ENCODE measurements around the gene CGN. TPM values are rescaled to one million over a fixed set of nuclear protein-coding genes. Genes with fewer than 3 reads are reported as not detected.

Gene CGN, protein sequence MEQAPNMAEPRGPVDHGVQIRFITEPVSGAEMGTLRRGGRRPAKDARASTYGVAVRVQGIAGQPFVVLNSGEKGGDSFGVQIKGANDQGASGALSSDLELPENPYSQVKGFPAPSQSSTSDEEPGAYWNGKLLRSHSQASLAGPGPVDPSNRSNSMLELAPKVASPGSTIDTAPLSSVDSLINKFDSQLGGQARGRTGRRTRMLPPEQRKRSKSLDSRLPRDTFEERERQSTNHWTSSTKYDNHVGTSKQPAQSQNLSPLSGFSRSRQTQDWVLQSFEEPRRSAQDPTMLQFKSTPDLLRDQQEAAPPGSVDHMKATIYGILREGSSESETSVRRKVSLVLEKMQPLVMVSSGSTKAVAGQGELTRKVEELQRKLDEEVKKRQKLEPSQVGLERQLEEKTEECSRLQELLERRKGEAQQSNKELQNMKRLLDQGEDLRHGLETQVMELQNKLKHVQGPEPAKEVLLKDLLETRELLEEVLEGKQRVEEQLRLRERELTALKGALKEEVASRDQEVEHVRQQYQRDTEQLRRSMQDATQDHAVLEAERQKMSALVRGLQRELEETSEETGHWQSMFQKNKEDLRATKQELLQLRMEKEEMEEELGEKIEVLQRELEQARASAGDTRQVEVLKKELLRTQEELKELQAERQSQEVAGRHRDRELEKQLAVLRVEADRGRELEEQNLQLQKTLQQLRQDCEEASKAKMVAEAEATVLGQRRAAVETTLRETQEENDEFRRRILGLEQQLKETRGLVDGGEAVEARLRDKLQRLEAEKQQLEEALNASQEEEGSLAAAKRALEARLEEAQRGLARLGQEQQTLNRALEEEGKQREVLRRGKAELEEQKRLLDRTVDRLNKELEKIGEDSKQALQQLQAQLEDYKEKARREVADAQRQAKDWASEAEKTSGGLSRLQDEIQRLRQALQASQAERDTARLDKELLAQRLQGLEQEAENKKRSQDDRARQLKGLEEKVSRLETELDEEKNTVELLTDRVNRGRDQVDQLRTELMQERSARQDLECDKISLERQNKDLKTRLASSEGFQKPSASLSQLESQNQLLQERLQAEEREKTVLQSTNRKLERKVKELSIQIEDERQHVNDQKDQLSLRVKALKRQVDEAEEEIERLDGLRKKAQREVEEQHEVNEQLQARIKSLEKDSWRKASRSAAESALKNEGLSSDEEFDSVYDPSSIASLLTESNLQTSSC
- total RNA-seq: 1 to 10 TPM in 1 of 3 donors, under 1 TPM in 2; 0.68 to 1.0 (median 0.94) TPM

DNA sequence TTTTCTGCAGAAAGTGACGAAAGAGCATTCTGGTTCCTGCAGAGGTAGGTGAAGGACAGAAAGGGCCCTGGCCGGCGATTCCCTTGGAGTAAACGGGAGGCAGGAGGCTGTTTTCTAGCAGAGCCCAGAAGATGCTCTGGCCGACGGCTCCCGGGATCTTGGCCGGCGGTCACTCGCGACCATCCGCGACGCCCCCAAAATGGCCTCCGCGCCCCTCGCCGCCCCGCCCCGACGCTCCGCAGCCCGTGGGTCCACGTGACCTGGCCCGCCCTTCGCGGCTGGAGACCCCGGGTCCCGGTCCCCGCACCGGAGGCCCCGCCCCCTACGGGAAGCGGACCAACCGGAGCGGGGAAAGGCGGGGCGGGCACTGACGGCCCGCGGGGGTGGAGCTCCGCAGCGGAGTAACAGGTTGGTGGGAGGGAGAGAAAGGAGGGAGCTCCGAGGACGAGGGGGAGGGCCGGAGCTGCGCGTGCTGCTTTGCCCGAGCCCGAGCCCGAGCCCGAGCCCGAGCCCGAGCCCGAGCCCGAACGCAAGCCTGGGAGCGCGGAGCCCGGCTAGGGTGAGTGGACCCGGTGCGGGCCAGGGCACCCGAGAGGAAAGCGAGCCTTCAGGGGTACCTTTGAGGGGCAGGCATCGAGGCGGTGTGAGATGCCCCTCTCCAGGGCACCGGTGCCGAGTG is at the start of gene CGN:
Gene CGN, plus strand, starts transcription at position 431 of the 679 bp plus-strand sequence. CDS start 7,133 bp downstream, outside the sequence.
- peaks cover 30% of the 10 kb centered on the region for H3K4me1 Mint-ChIP-seq (ENCODE audit: low read depth)
- H3K27me3 Mint-ChIP-seq (ENCODE audit: low read depth): peaks cover 1% of the 10 kb centered on the region
- no peaks in the 10 kb centered on the region for H3K9me3 Mint-ChIP-seq

DNA sequence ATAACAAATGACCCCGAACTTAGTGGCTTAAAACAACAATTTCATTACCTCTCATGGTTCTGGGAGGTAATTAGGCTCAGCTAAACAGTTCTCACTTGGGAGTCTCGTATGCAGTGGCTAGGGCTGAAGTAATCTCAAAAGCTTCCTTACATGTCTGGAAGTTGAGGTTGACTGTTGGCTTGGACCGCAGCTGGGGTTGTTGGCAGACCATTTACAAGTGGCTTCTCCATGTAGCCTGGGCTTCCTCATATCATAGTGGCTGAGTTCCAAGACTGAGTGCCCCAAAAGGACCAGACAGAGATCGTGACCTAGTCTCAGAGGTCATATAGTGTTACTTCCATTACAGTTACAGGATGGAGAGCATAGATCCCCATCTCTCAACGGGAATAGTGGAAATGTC is 49.5 kb upstream of the CGN start:
- no peaks in the 10 kb centered on the region for H3K36me3 Mint-ChIP-seq (ENCODE audit: insufficient read depth)
- H3K9me3 Mint-ChIP-seq: no peaks in the 10 kb centered on the region
- DNase-seq (no peak), ATAC-seq (no peak)
- no peak overlapping the region for H3K4me3 Mint-ChIP-seq
- H3K27me3 Mint-ChIP-seq (ENCODE audit: low read depth): peaks cover 29% of the 10 kb centered on the region
- peaks cover 20% of the 10 kb centered on the region for H3K4me1 Mint-ChIP-seq (ENCODE audit: low read depth)

More for the DNA sequence above, at the start of gene CGN:
- peak; percentile 82 for DNase-seq
- no peaks in the 10 kb centered on the region for H3K36me3 Mint-ChIP-seq (ENCODE audit: insufficient read depth)
- peak within 1 kb of the TSS; percentile 91 for H3K4me3 Mint-ChIP-seq
- peak; percentile 99 for ATAC-seq

DNA sequence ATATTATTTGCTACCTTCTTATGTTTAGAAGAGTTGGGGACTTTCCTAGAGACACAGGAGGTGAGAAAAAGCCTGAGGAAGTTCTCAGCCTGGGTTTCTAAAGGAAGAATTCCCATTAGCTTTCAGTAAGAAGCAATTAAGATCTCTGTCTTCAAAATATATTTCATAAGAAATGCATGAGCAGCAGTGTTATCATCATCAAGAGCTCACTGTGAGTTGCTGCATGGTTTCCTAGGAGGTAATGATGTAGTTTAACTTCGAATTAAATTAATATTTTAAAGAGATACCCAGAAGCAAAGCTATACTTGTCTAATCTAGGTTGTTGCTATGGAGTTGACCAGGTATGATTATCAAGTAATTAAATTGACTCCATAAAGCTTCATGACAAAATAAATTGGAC is 46.2 kb upstream of the CGN start:
- Mint-ChIP-seq H3K9me3 (no peaks in the 10 kb centered on the region), H3K27me3 (ENCODE audit: low read depth) (peaks cover 35% of the 10 kb centered on the region), H3K4me3 (no peak overlapping the region), H3K4me1 (ENCODE audit: low read depth) (peaks cover 1% of the 10 kb centered on the region), H3K36me3 (ENCODE audit: insufficient read depth) (no peaks in the 10 kb centered on the region)
- DNase-seq (no peak), ATAC-seq (no peak)

DNA sequence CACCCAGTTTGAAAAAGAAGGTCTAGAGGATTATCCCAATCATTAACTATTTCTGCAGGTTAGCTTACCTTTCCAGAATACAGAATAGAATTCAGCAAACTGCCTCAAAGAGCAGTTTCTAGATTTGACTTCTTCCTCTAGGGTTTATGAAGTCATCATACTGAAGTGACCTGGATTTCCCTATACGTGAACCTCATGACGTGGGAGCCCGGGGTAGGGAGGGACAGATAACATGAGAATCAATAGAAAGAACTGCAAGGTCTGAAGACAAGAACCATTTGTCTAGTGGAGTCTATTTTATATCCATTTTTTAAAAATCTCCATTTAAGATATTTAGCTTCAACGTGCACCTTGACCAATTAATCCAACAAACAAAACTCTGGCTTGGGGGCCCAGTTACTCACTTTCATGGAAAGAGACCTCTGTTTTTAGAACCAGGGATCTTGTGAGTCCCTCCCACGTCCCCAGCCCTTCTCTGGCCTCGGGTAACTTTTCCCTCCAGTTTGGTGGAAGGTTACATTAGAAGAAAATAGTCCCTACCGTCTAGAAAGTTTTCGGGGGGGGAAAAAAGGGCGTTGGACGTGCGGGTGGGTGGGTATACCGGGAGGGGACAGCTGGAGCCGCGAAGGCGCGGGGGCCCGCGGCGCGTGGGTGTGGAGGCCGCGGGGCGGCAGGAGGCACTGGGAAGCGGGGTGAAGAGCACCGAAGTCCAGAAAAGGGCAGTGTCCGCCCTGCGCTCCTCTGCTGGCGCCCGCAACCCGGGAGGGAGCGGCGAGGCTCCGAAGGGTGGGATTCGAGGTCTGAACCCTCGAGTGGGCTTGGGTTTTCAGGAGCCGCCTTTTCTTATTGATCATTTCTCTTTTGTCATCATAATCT is 38.1 kb upstream of the CGN start:
- DNase-seq: peak; percentile 14
- Mint-ChIP-seq H3K36me3 (ENCODE audit: insufficient read depth) (no peaks in the 10 kb centered on the region), H3K9me3 (no peaks in the 10 kb centered on the region), H3K4me3 (peak overlapping the region; percentile 72), H3K4me1 (ENCODE audit: low read depth) (peaks cover 13% of the 10 kb centered on the region), H3K27me3 (ENCODE audit: low read depth) (no peaks in the 10 kb centered on the region)
- peak in 1 of 2 donors; percentile 33 for ATAC-seq

DNA sequence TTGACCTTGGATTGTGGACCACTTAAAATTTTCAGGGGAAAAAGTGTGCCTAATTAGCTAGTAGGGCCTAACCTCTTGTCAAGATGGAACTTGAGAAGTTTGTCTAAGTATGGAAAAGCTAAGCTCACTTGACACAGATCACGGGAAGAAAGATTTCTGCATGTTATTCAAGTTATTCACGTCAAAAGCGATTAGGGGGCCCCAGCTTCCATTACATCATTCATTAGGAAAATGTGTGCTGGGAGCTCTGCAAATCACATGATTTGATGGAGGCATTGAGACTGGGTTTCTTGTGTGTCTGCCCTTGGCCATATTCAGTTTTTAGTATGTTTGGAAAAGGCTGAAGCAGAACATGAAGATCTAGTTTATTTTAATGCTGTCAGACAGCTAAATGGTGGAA is 36.4 kb upstream of the CGN start:
- no peak overlapping the region for H3K4me3 Mint-ChIP-seq
- no peaks in the 10 kb centered on the region for H3K9me3 Mint-ChIP-seq
- no peaks in the 10 kb centered on the region for H3K36me3 Mint-ChIP-seq (ENCODE audit: insufficient read depth)
- DNase-seq: no peak
- no peak for ATAC-seq
- H3K4me1 Mint-ChIP-seq (ENCODE audit: low read depth): peaks cover 13% of the 10 kb centered on the region
- no peaks in the 10 kb centered on the region for H3K27me3 Mint-ChIP-seq (ENCODE audit: low read depth)

DNA sequence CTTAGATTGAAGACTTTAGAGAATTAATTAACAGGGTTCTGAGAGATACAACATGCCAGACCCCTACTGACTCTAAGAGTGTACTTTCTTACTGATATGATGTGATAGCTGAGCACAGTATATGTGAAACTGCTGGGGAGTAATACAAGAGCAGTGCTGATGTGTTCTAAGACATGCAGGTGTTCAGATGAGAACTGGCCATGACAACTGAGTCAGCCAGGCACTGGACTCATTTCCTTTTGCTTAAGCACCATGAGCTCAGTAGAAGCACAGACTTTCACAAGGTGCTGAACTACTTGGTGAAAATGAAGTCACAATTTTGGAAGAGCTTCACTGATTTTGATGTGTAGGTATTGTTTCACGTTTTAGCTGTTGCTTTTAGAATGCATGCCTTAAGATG is 36.0 kb upstream of the CGN start:
- Mint-ChIP-seq H3K27me3 (ENCODE audit: low read depth) (no peaks in the 10 kb centered on the region), H3K9me3 (no peaks in the 10 kb centered on the region), H3K36me3 (ENCODE audit: insufficient read depth) (no peaks in the 10 kb centered on the region), H3K4me1 (ENCODE audit: low read depth) (peaks cover 13% of the 10 kb centered on the region), H3K4me3 (no peak overlapping the region)
- peak; percentile 84 to 87 for ATAC-seq
- DNase-seq: no peak

DNA sequence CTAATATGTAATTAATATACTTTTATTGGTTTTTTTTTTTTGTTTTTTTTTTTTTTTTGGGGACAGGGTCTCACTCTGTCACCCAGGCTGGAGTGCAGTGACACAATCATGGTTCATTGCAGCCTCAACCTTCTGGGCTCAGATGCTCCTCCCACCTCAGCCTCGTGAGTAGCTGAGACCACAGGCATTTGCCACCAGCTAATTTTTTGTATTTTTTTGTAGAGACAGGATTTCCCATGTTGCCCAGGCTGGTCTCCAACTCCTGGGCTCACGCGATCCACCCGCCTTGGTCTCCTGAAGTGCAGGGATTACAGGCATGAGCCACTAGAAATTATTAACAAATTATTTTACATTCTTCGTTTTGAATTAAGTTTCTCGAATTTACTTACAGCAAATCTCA is 35.1 kb upstream of the CGN start:
- no peak for DNase-seq

DNA sequence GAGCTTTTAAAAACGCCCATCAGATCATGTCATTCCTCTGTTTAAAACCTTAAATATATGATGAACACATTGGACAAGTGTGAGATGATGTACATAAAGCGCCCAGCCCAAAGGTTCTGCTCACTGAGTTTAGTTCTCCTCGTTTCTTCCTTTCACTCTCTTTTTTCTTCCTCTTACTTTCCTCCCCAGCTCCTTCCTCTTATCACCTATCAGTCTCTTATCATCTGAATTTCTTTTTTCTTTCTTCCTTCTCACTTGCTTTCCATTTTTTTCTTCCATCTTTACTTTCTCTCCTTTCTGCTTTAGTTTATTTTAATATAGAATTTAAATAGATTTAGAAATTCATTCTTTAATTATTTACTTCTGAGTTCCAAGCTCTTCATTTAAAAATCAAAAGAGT is 34.1 kb upstream of the CGN start:
- Mint-ChIP-seq H3K9me3 (no peaks in the 10 kb centered on the region), H3K4me3 (no peak overlapping the region), H3K36me3 (ENCODE audit: insufficient read depth) (no peaks in the 10 kb centered on the region), H3K4me1 (ENCODE audit: low read depth) (peaks cover 12% of the 10 kb centered on the region), H3K27me3 (ENCODE audit: low read depth) (no peaks in the 10 kb centered on the region)
- DNase-seq: no peak
- ATAC-seq: no peak

More for the DNA sequence above, 35.1 kb upstream of the CGN start:
- H3K27me3 Mint-ChIP-seq (ENCODE audit: low read depth): no peaks in the 10 kb centered on the region
- H3K9me3 Mint-ChIP-seq: no peaks in the 10 kb centered on the region
- no peaks in the 10 kb centered on the region for H3K36me3 Mint-ChIP-seq (ENCODE audit: insufficient read depth)
- no peak for ATAC-seq
- peaks cover 13% of the 10 kb centered on the region for H3K4me1 Mint-ChIP-seq (ENCODE audit: low read depth)
- H3K4me3 Mint-ChIP-seq: no peak overlapping the region

DNA sequence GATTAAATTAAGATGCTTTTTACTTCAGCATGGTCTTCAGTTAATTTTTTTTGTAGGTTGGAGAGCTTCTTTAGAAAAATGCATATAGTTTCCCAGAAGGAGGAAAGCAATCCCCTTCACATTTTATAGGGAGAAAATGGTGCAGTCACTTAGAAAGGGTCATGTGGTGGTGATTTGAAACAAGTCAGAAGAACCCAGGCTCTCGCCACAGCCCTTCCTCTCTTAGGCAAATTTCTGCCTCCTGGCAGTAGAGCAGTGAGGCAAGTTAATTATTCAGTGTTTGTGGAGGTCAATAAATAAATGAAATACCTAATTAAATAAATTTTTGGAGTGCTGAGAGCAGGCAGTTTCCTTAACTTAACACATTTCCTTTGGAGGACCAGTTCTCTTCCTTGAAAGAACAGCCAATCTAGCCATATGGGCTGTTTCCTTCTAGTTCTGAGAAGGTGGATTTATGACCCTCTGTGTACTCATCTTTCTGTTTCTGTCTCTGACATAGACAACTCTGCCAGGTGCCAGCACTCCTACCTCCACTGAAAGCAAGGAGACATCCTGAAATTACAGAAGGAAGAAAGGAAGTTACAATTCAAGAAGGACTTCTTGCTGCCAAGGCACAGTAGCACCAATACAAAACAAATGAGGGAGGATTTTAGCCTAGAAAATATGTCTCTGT is 32.9 kb upstream of the CGN start:
- Mint-ChIP-seq H3K27me3 (ENCODE audit: low read depth) (no peaks in the 10 kb centered on the region), H3K4me1 (ENCODE audit: low read depth) (peaks cover 3% of the 10 kb centered on the region), H3K9me3 (no peaks in the 10 kb centered on the region), H3K4me3 (no peak overlapping the region), H3K36me3 (ENCODE audit: insufficient read depth) (no peaks in the 10 kb centered on the region)
- ATAC-seq (no peak), DNase-seq (no peak)

DNA sequence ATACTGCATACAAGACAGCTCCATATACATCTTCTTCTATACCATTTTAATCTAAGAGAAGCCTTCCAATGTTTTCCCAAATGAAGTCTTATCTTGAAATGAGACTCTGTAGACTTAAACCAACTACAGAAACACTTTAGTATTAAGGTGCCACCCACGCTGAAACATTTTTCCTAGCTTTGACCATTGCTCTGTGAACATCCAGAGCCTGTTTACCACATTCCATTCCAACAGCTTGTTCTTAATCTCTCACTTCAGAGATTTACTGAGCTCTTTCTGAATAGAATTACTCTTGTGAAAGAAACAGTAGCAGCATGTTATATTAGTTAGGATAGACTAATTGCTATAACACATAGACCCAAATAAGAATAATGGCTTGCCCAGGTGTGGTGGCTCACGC is 32.3 kb upstream of the CGN start:
- no peaks in the 10 kb centered on the region for H3K27me3 Mint-ChIP-seq (ENCODE audit: low read depth)
- no peak for ATAC-seq

DNA sequence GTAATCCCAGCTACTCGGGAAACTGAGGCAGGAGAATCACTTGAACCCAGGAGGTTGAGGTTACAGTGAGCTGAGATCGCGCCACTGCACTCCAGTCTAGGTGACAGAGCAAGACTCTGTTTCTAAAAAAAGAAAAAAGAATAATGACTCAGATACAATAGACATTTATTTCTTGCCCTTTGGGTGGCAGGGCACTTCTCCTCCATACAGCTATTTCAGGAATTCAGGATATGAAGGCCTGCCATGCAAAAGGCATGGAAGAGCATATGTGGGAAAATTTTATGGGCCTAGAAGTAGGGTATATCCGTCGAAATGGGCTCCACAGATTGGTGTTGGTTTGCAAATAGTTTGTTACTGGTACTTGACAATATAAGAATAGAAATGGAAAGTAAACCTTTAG is 31.7 kb upstream of the CGN start:
- Mint-ChIP-seq H3K9me3 (no peaks in the 10 kb centered on the region), H3K4me3 (no peak overlapping the region), H3K27me3 (ENCODE audit: low read depth) (no peaks in the 10 kb centered on the region), H3K36me3 (ENCODE audit: insufficient read depth) (no peaks in the 10 kb centered on the region), H3K4me1 (ENCODE audit: low read depth) (peaks cover 3% of the 10 kb centered on the region)
- no peak for DNase-seq
- no peak for ATAC-seq

More for the DNA sequence above, 32.3 kb upstream of the CGN start:
- H3K36me3 Mint-ChIP-seq (ENCODE audit: insufficient read depth): no peaks in the 10 kb centered on the region
- H3K9me3 Mint-ChIP-seq: no peaks in the 10 kb centered on the region
- peaks cover 3% of the 10 kb centered on the region for H3K4me1 Mint-ChIP-seq (ENCODE audit: low read depth)
- no peak for DNase-seq
- no peak overlapping the region for H3K4me3 Mint-ChIP-seq

DNA sequence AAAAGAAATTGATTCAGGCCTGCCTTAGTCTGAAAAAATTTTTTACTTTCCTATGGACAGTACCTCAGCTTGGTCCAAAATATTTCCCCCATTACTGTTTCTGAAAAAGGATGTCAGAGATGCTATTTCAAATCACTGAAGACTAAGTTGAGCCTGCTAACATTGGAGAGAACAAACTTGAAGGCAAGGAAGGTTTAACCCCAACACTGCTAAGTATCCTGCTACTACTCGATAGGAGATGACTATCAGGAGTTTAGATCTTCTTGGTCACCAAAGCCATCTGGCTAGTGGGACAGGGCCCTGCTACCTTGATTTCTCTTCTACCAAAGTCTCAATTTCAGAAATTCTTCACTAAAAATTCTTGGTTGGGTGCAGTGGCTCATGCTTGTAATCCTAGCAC is 29.2 kb upstream of the CGN start:
- no peaks in the 10 kb centered on the region for H3K4me1 Mint-ChIP-seq (ENCODE audit: low read depth)
- DNase-seq (no peak), ATAC-seq (no peak)
- H3K36me3 Mint-ChIP-seq (ENCODE audit: insufficient read depth): no peaks in the 10 kb centered on the region
- no peak overlapping the region for H3K4me3 Mint-ChIP-seq
- no peaks in the 10 kb centered on the region for H3K9me3 Mint-ChIP-seq
- no peaks in the 10 kb centered on the region for H3K27me3 Mint-ChIP-seq (ENCODE audit: low read depth)
